Measurements from ENCODE around the gene EXD3. TPM values are rescaled to one million over a fixed set of nuclear protein-coding genes. Genes with fewer than 3 reads are reported as not detected.

Gene EXD3
- total and polyA plus RNA-seq, 9 of the 15 experiments (the other 6 are each of a cell fraction or from before 2014, with no cell fraction given): 0.29 to 12.5 (median 3.9) TPM

DNA sequence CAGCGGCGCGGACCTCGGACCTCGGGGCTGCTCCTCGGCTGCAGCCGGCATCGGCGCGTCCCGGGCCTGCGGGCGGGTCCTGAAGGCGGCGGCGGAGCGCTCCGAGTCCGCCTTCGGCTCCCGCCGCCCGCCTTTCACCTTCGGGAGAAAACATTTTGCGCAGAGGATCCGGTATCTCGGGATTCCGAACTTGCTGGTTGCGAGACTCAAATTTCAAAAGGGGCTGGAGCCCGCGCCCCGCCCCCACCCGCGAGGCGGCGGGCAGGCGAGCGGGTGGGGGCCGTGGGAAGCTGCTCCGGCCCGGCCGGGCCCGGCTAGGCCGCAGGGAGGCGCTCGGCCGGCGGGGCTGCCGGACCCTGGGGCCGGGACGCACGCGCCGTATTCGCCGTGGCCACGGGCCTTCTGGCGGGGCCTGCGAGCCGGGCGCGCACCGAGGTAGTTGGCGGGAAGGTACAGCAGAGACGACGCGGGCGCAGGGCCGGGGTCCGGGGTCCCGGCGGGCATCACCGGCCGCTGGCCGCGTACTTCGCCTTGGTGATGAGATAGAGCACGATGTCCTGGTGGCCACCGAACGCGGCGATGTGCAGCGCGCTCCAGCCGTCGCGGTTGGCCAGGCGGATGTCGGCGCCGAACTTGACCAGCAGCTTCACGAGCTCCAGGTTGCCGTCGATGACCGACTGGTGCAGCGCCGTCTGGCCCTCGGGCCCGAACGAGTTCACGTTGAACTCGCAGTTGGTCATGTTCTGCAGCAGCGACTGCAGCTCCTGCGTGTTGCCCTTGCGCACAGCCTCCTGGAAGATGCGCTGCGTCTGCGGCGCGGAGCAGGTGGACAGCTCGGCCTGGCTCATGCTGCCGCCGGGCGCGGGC lies 121.6 kb downstream of the EXD3 start (continued):
- TF ChIP-seq SIN3A (IDR thresholded peaks at IDR 0.05; ENCODE audit: borderline replicate concordance in 2 of 2, control insufficient read depth in 1 of 2, low read depth in 2 of 2, low read length in 2 of 2): peak in 1 of 2 experiments; percentile 46; a peak in 1 of 4 replicates
- no peak for TF ChIP-seq ZNF184 (CRISPR knock-in tag; IDR thresholded peaks at IDR 0.05)
- TF ChIP-seq, protein P1, sequence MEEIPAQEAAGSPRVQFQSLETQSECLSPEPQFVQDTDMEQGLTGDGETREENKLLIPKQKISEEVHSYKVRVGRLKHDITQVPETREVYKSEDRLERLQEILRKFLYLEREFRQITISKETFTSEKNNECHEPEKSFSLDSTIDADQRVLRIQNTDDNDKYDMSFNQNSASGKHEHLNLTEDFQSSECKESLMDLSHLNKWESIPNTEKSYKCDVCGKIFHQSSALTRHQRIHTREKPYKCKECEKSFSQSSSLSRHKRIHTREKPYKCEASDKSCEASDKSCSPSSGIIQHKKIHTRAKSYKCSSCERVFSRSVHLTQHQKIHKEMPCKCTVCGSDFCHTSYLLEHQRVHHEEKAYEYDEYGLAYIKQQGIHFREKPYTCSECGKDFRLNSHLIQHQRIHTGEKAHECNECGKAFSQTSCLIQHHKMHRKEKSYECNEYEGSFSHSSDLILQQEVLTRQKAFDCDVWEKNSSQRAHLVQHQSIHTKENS (CRISPR knock-in tag; IDR thresholded peaks at IDR 0.05): no peak
- peak; percentile 66 for TF ChIP-seq FIP1L1 (IDR thresholded peaks at IDR 0.05; ENCODE audit: low read depth, low read length, poor library complexity, severe bottlenecking)
- peak; percentile 88 for TF ChIP-seq HMGN3 (IDR thresholded peaks at IDR 0.05; ENCODE audit: borderline replicate concordance, extremely low read depth, insufficient read length, low read depth, low read length)
- TF ChIP-seq, protein P2, sequence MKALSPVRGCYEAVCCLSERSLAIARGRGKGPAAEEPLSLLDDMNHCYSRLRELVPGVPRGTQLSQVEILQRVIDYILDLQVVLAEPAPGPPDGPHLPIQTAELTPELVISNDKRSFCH (CRISPR knock-in tag; IDR thresholded peaks at IDR 0.05): no peak
- TF ChIP-seq, protein P2 (tag; IDR thresholded peaks at IDR 0.05): 0 out of 2 replicates have a peak, but pooled peaks have one; percentile 70
- no peak for TF ChIP-seq ZNF512 (tag; IDR thresholded peaks at IDR 0.05)
- no peak; the same call in none of the 2 replicates for TF ChIP-seq NCOA6 (IDR thresholded peaks at IDR 0.05)
- TF ChIP-seq ZNF324 (CRISPR knock-in tag; IDR thresholded peaks at IDR 0.05): no peak
- TF ChIP-seq GATAD2B (IDR thresholded peaks at IDR 0.05; ENCODE audit: borderline replicate concordance): peak; percentile 95
- TF ChIP-seq SRSF1 (IDR thresholded peaks at IDR 0.05; ENCODE audit: low read depth, low read length): 0 out of 2 replicates have a peak, but pooled peaks have one; percentile 51
- TF ChIP-seq CREM (IDR thresholded peaks at IDR 0.05; ENCODE audit: low read depth): peak; percentile 34; the same call in 1 of the 2 replicates
- TF ChIP-seq, protein P3, sequence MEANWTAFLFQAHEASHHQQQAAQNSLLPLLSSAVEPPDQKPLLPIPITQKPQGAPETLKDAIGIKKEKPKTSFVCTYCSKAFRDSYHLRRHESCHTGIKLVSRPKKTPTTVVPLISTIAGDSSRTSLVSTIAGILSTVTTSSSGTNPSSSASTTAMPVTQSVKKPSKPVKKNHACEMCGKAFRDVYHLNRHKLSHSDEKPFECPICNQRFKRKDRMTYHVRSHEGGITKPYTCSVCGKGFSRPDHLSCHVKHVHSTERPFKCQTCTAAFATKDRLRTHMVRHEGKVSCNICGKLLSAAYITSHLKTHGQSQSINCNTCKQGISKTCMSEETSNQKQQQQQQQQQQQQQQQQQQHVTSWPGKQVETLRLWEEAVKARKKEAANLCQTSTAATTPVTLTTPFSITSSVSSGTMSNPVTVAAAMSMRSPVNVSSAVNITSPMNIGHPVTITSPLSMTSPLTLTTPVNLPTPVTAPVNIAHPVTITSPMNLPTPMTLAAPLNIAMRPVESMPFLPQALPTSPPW (CRISPR knock-in tag; IDR thresholded peaks at IDR 0.05): peak; percentile 93
- peak; percentile 92 for TF ChIP-seq E2F3 (CRISPR knock-in tag; IDR thresholded peaks at IDR 0.05)
- no peak for TF ChIP-seq SP2 (IDR thresholded peaks at IDR 0.05; ENCODE audit: extremely low read depth, low read depth, low read length, poor library complexity, severe bottlenecking)
- peak; percentile 77 for TF ChIP-seq RBBP5 (IDR thresholded peaks at IDR 0.05; ENCODE audit: borderline replicate concordance, insufficient read depth, low read length, poor library complexity, severe bottlenecking)
- TF ChIP-seq NFYB (IDR thresholded peaks at IDR 0.05; ENCODE audit: extremely low read depth, insufficient read length): no peak
- 0 out of 2 replicates have a peak, but pooled peaks have one; percentile 47 for TF ChIP-seq RNF2 (IDR thresholded peaks at IDR 0.05)
- peak; percentile 87 for TF ChIP-seq CCNT2 (IDR thresholded peaks at IDR 0.05; ENCODE audit: borderline replicate concordance, extremely low read depth, insufficient read length, low read depth, low read length)
- TF ChIP-seq ZC3H11A (IDR thresholded peaks at IDR 0.05; ENCODE audit: low read depth, low read length): no peak
- 0 out of 2 replicates have a peak, but pooled peaks have one; percentile 10 for TF ChIP-seq PRMT5 (CRISPR knock-in tag; IDR thresholded peaks at IDR 0.05)
